H9 (cell line): ENCODE results near the gene ADAM33. TPM values are rescaled to one million over a fixed set of nuclear protein-coding genes. Genes with fewer than 3 reads are reported as not detected.

ENCODE experiments used
- DNase-seq: peaks from one replicate; pipeline ENCODE4 v3.0.0-alpha.2; 2017
- H2AFZ ChIP-seq: one replicate; pipeline ENCODE4 v1.6.1; 2013; ENCODE audit warnings: mild to moderate bottlenecking, low read length, control low read depth, moderate library complexity
- H2AK5ac ChIP-seq: 2 replicates; pipeline ENCODE4 v1.6.1; 2013; ENCODE audit warnings: low read length, control low read depth, mixed read lengths; ENCODE audit not compliant: insufficient read length
- H2BK120ac ChIP-seq: one replicate; pipeline ENCODE4 v1.6.1; 2013; ENCODE audit warnings: low read depth, mild to moderate bottlenecking, low read length, control low read depth, inconsistent platforms; ENCODE audit not compliant: poor library complexity, severe bottlenecking
- H2BK12ac ChIP-seq: 2 replicates; pipeline ENCODE4 v1.6.1; 2013; ENCODE audit warnings: low read length, control low read depth, mixed read lengths, low read depth; ENCODE audit not compliant: insufficient read length
- H2BK15ac ChIP-seq: 2 replicates; pipeline ENCODE4 v1.6.1; 2013; ENCODE audit warnings: low read depth, low read length, control low read depth
- H2BK20ac ChIP-seq: one replicate; pipeline ENCODE4 v1.6.1; 2013; ENCODE audit warnings: low read depth, mild to moderate bottlenecking, low read length, control low read depth, inconsistent platforms; ENCODE audit not compliant: poor library complexity, severe bottlenecking
- H2BK5ac ChIP-seq: 2 replicates; pipeline ENCODE4 v1.6.1; 2013; ENCODE audit warnings: low read length, control low read depth, mixed read lengths; ENCODE audit not compliant: insufficient read length
- H3K14ac ChIP-seq: 2 replicates; pipeline ENCODE4 v1.6.1; 2013; ENCODE audit warnings: low read length, control low read depth; ENCODE audit not compliant: insufficient read depth
- H3K18ac ChIP-seq: 2 replicates; pipeline ENCODE4 v1.6.1; 2013; ENCODE audit warnings: low read depth, mild to moderate bottlenecking, mixed read lengths, low read length, control low read depth; ENCODE audit not compliant: insufficient read length
- H3K23ac ChIP-seq: 2 replicates; pipeline ENCODE4 v1.6.1; 2013; ENCODE audit warnings: low read length, control low read depth, mixed read lengths, low read depth; ENCODE audit not compliant: insufficient read length
- H3K23me2 ChIP-seq: 2 replicates; pipeline ENCODE4 v1.6.1; 2013; ENCODE audit warnings: low read depth, mild to moderate bottlenecking, mixed read lengths, low read length, control low read depth; ENCODE audit not compliant: insufficient read length, poor library complexity, severe bottlenecking
- H3K27ac ChIP-seq: 2 replicates; pipeline ENCODE4 v1.5.1; 2013; ENCODE audit warnings: low read length, control low read depth, mixed read lengths, low read depth; ENCODE audit not compliant: insufficient read length
- H3K27me3 ChIP-seq: 2 replicates; pipeline ENCODE4 v1.6.1; 2013; ENCODE audit warnings: low read length, control low read depth, inconsistent platforms; ENCODE audit not compliant: insufficient read depth
- H3K4ac ChIP-seq: 2 replicates; pipeline ENCODE4 v1.6.1; 2013; ENCODE audit warnings: low read depth, mild to moderate bottlenecking, control low read depth, inconsistent platforms, low read length, moderate library complexity
- H3K4me1 ChIP-seq: 2 replicates; pipeline ENCODE4 v1.6.1; 2013; ENCODE audit warnings: low read length, control low read depth, inconsistent platforms; ENCODE audit not compliant: insufficient read depth
- H3K4me2 ChIP-seq: 2 replicates; pipeline ENCODE4 v1.6.1; 2013; ENCODE audit warnings: low read length, control low read depth, mixed read lengths; ENCODE audit not compliant: insufficient read length, insufficient read depth
- H3K56ac ChIP-seq: 2 replicates; pipeline ENCODE4 v1.6.1; 2013; ENCODE audit warnings: low read depth, mild to moderate bottlenecking, mixed read lengths, low read length, control low read depth; ENCODE audit not compliant: insufficient read length
- H3K79me1 ChIP-seq: 2 replicates; pipeline ENCODE4 v1.6.1; 2013; ENCODE audit warnings: low read depth, mild to moderate bottlenecking, moderate library complexity, low read length, control low read depth, inconsistent platforms; ENCODE audit not compliant: insufficient read depth, poor library complexity, severe bottlenecking
- H3K79me2 ChIP-seq: 2 replicates; pipeline ENCODE4 v1.6.1; 2013; ENCODE audit warnings: low read length, control low read depth, inconsistent platforms; ENCODE audit not compliant: insufficient read depth
- H3K9ac ChIP-seq: 2 replicates; pipeline ENCODE4 v1.6.1; 2013; ENCODE audit warnings: low read length, control low read depth, mixed read lengths; ENCODE audit not compliant: insufficient read length; ENCODE audit errors: extremely low read depth
- H3K9me3 ChIP-seq: one replicate; pipeline ENCODE4 v1.6.1; 2013; ENCODE audit warnings: low read depth, low read length, inconsistent platforms; ENCODE audit not compliant: control insufficient read depth
- H3T11ph ChIP-seq: one replicate; pipeline ENCODE4 v1.6.1; 2013; ENCODE audit warnings: mild to moderate bottlenecking, low read length, control low read depth, inconsistent platforms
- H4K20me1 ChIP-seq: one replicate; pipeline ENCODE4 v1.6.1; 2013; ENCODE audit not compliant: control insufficient read depth, insufficient read length, insufficient read depth
- H4K5ac ChIP-seq: 2 replicates; pipeline ENCODE4 v1.6.1; 2013; ENCODE audit warnings: low read depth, mild to moderate bottlenecking, mixed read lengths, low read length, control low read depth; ENCODE audit not compliant: insufficient read length
- H4K8ac ChIP-seq: replicated peaks from 2 replicates; pipeline ENCODE4 v1.6.1; 2013; ENCODE audit warnings: low read length, control low read depth, mixed read lengths, low read depth; ENCODE audit not compliant: insufficient read length
- H4K91ac ChIP-seq: 2 replicates; pipeline ENCODE4 v1.6.1; 2013; ENCODE audit warnings: low read depth, mild to moderate bottlenecking, moderate library complexity, mixed read lengths, low read length, control low read depth; ENCODE audit not compliant: insufficient read length
- H3K27ac Mint-ChIP-seq, 3 experiments: 2 replicates in 2 of 3; 3 replicates in 1 of 3; pipeline ENCODE4 v1.8.0; 2020 to 2021; ENCODE audit warnings: mixed read lengths in 3 of 3, mild to moderate bottlenecking in 1 of 3, moderate library complexity in 1 of 3
- H3K27me3 Mint-ChIP-seq: 2 replicates; pipeline ENCODE4 v1.8.0; 2021; ENCODE audit warnings: low read depth, mild to moderate bottlenecking, moderate library complexity, mixed read lengths
- H3K36me3 Mint-ChIP-seq, 3 experiments: 2 replicates in 2 of 3; 3 replicates in 1 of 3; pipeline ENCODE4 v1.8.0; 2020 to 2021; ENCODE audit warnings: low read depth in 3 of 3, mixed read lengths in 3 of 3; ENCODE audit not compliant: insufficient read depth in 1 of 3
- H3K4me1 Mint-ChIP-seq, 2 experiments: 2 replicates each; pipeline ENCODE4 v1.8.0; 2020; ENCODE audit warnings: mixed read lengths in 2 of 2
- H3K4me3 Mint-ChIP-seq, 2 experiments: 2 replicates in 1 of 2; 3 replicates in 1 of 2; pipeline ENCODE4 v1.8.0; 2020 to 2021; ENCODE audit warnings: mild to moderate bottlenecking in 2 of 2, mixed read lengths in 2 of 2, moderate library complexity in 1 of 2
- H3K9me3 Mint-ChIP-seq, 2 experiments: 2 replicates in 1 of 2; 3 replicates in 1 of 2; pipeline ENCODE4 v1.8.0; 2020; ENCODE audit warnings: mild to moderate bottlenecking in 2 of 2, mixed read lengths in 2 of 2, moderate library complexity in 1 of 2
- WGBS: extraction: QIAGEN DNeasy Blood & Tissue Kit; methylation state at CpG from one replicate; pipeline ENCODE4 v1.1.7; 2013; ENCODE audit warnings: missing lambda C conversion rate, low lambda C conversion rate, mixed read lengths; ENCODE audit not compliant: insufficient read length; ENCODE audit errors: extremely low coverage; 5-methylcytosine and 5-hydroxymethylcytosine counted together
- total RNA-seq: library from RNA; stranded (reverse); gene quantifications from 2 replicates; pipeline ENCODE4 v1.2.1, GENCODE V29; 2021
- TF ChIP-seq, protein P1 (sequence below): fragments of 200-600 bp; sonication (generic); conservative IDR thresholded peaks from 3 replicates; pipeline ENCODE4 v1.8.0; 2021; ENCODE audit warnings: antibody characterized with exemption, mild to moderate bottlenecking

ADAM33 gene
- total RNA-seq, 1 experiment from 2014 or later = 4.0 TPM

DNA sequence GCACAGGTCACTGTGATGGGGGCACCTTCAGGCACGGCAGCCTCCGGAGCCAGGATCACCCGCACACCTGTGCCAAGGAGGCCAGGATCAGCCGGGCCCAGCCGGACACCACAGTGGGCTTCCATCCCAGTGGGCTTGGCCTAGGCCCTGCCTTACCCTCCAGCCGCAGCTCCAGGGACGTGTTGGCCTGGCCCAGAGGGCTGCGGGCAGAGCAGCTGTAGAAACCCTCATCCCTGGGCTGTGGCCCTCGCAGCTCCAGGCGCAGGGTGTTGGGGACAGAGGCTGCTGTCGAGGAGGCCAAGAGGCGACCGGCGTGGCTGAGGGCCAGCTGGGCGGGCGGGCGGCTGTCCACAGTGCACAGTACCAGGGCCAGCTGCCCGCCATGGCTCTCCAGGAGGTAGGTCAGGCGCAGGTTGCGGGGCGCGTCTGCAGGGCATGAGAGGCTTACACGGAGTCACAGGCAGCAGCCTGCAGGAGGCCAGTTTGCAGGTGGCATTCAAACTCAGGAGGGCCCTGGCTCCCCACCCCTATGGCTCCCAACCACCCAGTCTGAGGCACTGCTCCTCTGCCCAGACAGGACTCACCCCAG lies 11.0 kb upstream of the ADAM33 start:
- WGBS = no CpG with 5 or more reads among the region's 23 CpGs
- no peak overlapping the region for H3T11ph ChIP-seq

More for the DNA sequence above, 11.0 kb upstream of the ADAM33 start:
- no peak overlapping the region for H3K23ac ChIP-seq
- H4K20me1 ChIP-seq = no peaks in the 10 kb centered on the region
- no peak overlapping the region for H2BK20ac ChIP-seq
- H2AK5ac ChIP-seq = no peak overlapping the region
- H3K4me1 ChIP-seq = no peaks in the 10 kb centered on the region
- TF ChIP-seq, protein P1, sequence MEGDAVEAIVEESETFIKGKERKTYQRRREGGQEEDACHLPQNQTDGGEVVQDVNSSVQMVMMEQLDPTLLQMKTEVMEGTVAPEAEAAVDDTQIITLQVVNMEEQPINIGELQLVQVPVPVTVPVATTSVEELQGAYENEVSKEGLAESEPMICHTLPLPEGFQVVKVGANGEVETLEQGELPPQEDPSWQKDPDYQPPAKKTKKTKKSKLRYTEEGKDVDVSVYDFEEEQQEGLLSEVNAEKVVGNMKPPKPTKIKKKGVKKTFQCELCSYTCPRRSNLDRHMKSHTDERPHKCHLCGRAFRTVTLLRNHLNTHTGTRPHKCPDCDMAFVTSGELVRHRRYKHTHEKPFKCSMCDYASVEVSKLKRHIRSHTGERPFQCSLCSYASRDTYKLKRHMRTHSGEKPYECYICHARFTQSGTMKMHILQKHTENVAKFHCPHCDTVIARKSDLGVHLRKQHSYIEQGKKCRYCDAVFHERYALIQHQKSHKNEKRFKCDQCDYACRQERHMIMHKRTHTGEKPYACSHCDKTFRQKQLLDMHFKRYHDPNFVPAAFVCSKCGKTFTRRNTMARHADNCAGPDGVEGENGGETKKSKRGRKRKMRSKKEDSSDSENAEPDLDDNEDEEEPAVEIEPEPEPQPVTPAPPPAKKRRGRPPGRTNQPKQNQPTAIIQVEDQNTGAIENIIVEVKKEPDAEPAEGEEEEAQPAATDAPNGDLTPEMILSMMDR = no peak
- H3K18ac ChIP-seq = no peak overlapping the region
- H3K27ac ChIP-seq = no peak overlapping the region
- H3K79me1 ChIP-seq = no peaks in the 10 kb centered on the region
- Mint-ChIP-seq H3K27ac (no peak overlapping the region), H3K27me3 (peaks cover 4% of the 10 kb centered on the region), H3K4me3 (no peak overlapping the region), H3K36me3 (no peaks in the 10 kb centered on the region; a peak in 1 of 7 replicates), H3K4me1 (peaks cover under 1 to 3% of the 10 kb centered on the region in 2 experiments; a peak in 3 of 4 replicates), H3K9me3 (peaks cover 3% of the 10 kb centered on the region in 2 experiments; a peak in 3 of 5 replicates)
- no peak overlapping the region for H4K5ac ChIP-seq
- no peak overlapping the region for H3K9ac ChIP-seq
- no peaks in the 10 kb centered on the region for H3K27me3 ChIP-seq
- no peak overlapping the region for H2AFZ ChIP-seq
- no peaks in the 10 kb centered on the region for H3K9me3 ChIP-seq
- H3K4me2 ChIP-seq = no peak overlapping the region
- H4K8ac ChIP-seq = no peak overlapping the region
- H2BK120ac ChIP-seq = no peak overlapping the region
- H3K4ac ChIP-seq = no peak overlapping the region
- H2BK5ac ChIP-seq = no peak overlapping the region
- H4K91ac ChIP-seq = no peak overlapping the region
- DNase-seq = no peak
- H2BK15ac ChIP-seq = no peak overlapping the region
- H3K56ac ChIP-seq = no peak overlapping the region
- H3K79me2 ChIP-seq = no peaks in the 10 kb centered on the region
- no peak overlapping the region; the same call in 1 of the 2 replicates for H3K14ac ChIP-seq
- H2BK12ac ChIP-seq = no peak overlapping the region
- H3K23me2 ChIP-seq = no peaks in the 10 kb centered on the region
